GM12873 (cell line): ENCODE results near the gene SWT1.

Source experiments
- CTCF ChIP-seq: IDR thresholded peaks from 2 replicates; pipeline ENCODE4 v1.5.1; 2012; ENCODE audit warnings: low read depth, mild to moderate bottlenecking, moderate library complexity, low read length, control low read depth; ENCODE audit not compliant: insufficient read depth; ENCODE audit errors: missing control alignments

Gene SWT1

DNA sequence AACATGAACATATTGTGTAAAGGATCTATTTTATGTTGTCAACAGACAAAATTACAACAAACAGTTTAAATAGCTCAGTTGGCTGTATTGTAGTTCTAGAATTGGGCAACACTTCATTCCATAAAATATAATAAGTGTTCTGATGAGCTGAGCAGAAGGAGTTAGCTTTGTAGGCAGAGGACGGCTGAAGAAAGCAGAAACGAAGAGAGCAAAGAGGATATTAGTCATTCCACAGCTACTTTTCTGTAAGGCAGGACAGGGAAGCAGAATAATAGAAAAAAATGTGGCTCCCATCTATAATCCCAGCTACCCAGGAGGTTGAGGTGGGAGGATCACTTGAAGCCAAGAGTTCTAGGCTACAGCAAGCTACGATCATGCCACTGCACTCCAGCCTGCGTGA is 180.3 kb downstream of the SWT1 start:
- TF ChIP-seq CTCF = no peak

- no peak for TF ChIP-seq CTCF
Observed at GRCh38 chr1:185338719-185339622, 182.0 kb downstream of the SWT1 start.

- no peak for TF ChIP-seq CTCF
Observed at GRCh38 chr1:185341196-185341781, 184.3 kb downstream of the SWT1 start.
